SK-N-MC (cell line): ENCODE results near the gene GFI1B.

ENCODE experiments used
- EZH2 ChIP-seq: fragments of 200-600 bp; sonication (generic); IDR thresholded peaks from one replicate; pipeline ENCODE4 v1.6.1; 2017; ENCODE audit warnings: antibody characterized with exemption
- FOXP2 ChIP-seq: optimal IDR thresholded peaks from 2 replicates; pipeline ENCODE3; 2011; ENCODE audit warnings: mild to moderate bottlenecking, moderate library complexity; ENCODE audit not compliant: insufficient read depth; ENCODE audit errors: extremely low read length, control extremely low read depth

DNA sequence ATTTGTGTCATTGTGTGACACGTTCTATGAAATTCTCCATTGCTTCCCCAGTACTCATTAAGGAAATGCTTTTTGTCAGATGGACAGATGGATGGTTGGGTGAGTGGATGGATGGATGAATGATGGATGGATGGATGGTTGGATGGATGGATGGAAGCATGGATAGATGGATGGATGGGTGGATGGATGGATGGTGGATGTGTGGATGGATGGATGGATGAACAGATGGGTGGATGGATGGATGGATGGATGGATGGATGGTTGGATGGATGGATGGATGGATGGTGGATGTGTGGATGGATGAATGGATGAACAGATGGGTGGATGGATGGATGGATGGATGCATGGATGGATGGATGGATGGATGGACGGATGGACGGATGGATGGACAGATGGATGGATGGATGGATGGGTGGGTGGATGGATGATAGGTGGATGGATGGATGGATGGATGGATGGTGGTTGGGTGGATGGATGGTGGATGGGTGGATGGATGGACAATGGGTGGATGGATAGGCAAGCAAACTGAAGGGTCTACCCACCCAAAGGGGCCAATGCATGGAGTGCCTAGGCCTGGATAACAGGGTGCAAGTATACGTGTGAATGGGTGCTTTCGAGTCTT is 28.3 kb downstream of the GFI1B start:
- no peak for TF ChIP-seq FOXP2
- TF ChIP-seq EZH2, result no peak
